ENCODE results near the gene CCDC51.

GRCh38 chr3:48428088-48428571 lies 11.8 kb downstream of the CCDC51 start:
- no peak for TF ChIP-seq CTCF (IDR thresholded peaks at IDR 0.05 in 2 of 3, conservative IDR thresholded peaks at IDR 0.05 in 1 of 3; ENCODE audit: borderline replicate concordance in 1 of 3, insufficient read depth in 1 of 3, low read depth in 2 of 3, low read length in 2 of 3)
- no peak for TF ChIP-seq SP1 (IDR thresholded peaks at IDR 0.05; ENCODE audit: low read depth)
- no peak for TF ChIP-seq ZBTB33 (IDR thresholded peaks at IDR 0.05; ENCODE audit: extremely low read depth, insufficient replicate concordance, low read length)
- TF ChIP-seq POLR2AphosphoS5 (IDR thresholded peaks at IDR 0.05; ENCODE audit: low read depth, low read length), result no peak
- no peak for TF ChIP-seq RAD21 (IDR thresholded peaks at IDR 0.05; ENCODE audit: low read depth)
- TF ChIP-seq MAX (IDR thresholded peaks at IDR 0.05), result no peak
